Measurements from ENCODE around the gene PRKAB1. TPM values are rescaled to one million over a fixed set of nuclear protein-coding genes. Genes with fewer than 3 reads are reported as not detected.

The PRKAB1 gene
- total RNA-seq, 2 donors from 2014 or later: 28.8 to 32.0 TPM

- TF ChIP-seq, protein P1, sequence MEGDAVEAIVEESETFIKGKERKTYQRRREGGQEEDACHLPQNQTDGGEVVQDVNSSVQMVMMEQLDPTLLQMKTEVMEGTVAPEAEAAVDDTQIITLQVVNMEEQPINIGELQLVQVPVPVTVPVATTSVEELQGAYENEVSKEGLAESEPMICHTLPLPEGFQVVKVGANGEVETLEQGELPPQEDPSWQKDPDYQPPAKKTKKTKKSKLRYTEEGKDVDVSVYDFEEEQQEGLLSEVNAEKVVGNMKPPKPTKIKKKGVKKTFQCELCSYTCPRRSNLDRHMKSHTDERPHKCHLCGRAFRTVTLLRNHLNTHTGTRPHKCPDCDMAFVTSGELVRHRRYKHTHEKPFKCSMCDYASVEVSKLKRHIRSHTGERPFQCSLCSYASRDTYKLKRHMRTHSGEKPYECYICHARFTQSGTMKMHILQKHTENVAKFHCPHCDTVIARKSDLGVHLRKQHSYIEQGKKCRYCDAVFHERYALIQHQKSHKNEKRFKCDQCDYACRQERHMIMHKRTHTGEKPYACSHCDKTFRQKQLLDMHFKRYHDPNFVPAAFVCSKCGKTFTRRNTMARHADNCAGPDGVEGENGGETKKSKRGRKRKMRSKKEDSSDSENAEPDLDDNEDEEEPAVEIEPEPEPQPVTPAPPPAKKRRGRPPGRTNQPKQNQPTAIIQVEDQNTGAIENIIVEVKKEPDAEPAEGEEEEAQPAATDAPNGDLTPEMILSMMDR (conservative IDR thresholded peaks at IDR 0.05): no peak
- no peak overlapping the region for H3K4me3 Mint-ChIP-seq
- 99 to 100% methylated on average over 2 to 4 of the region's 4 CpGs for WGBS, 2 experiments (ENCODE audit: insufficient coverage in 1 of 2, insufficient read length in 1 of 2)
These were observed 57.6 kb downstream of the PRKAB1 start for GRCh38 chr12:119725523-119725922.

GRCh38 chr12:119727600-119728443 lies 59.9 kb downstream of the PRKAB1 start:
- DNase-seq: no peak
- Histone ChIP-seq H3K9ac (ENCODE audit: extremely low read depth, low read length, poor library complexity, severe bottlenecking) (no peak overlapping the region), H3K4me3 (ENCODE audit: low read length) (no peak overlapping the region), H3K36me3 (ENCODE audit: control insufficient read depth, insufficient read depth, low read length) (peaks cover 36% of the 10 kb centered on the region), H3K9me3 (ENCODE audit: control insufficient read depth, low read length) (no peaks in the 10 kb centered on the region), H3K27ac (ENCODE audit: low read depth, low read length) (no peak overlapping the region), H3K27me3 (ENCODE audit: control insufficient read depth, insufficient read depth, low read length, poor library complexity, severe bottlenecking) (no peaks in the 10 kb centered on the region), H3K4me1 (ENCODE audit: control insufficient read depth, insufficient read depth, low read length) (no peaks in the 10 kb centered on the region)
- WGBS, 2 experiments (ENCODE audit: insufficient coverage in 1 of 2, insufficient read length in 1 of 2): 95 to 100% methylated on average over 2 to 3 of the region's 3 CpGs
- H3K4me3 Mint-ChIP-seq: no peak overlapping the region
- H3K36me3 Mint-ChIP-seq (ENCODE audit: low read depth): peaks cover 11% of the 10 kb centered on the region
- H3K27ac Mint-ChIP-seq: no peak overlapping the region
- H3K9me3 Mint-ChIP-seq: no peaks in the 10 kb centered on the region
- no peaks in the 10 kb centered on the region for H3K4me1 Mint-ChIP-seq
- no peaks in the 10 kb centered on the region for H3K27me3 Mint-ChIP-seq (ENCODE audit: insufficient read depth)
- TF ChIP-seq, protein P1 (conservative IDR thresholded peaks at IDR 0.05): no peak

More at GRCh38 chr12:119725523-119725922, 57.6 kb downstream of the PRKAB1 start:
- no peaks in the 10 kb centered on the region for H3K4me1 Mint-ChIP-seq
- Histone ChIP-seq H3K4me3 (ENCODE audit: low read length) (no peak overlapping the region), H3K27ac (ENCODE audit: low read depth, low read length) (no peak overlapping the region), H3K9me3 (ENCODE audit: control insufficient read depth, low read length) (no peaks in the 10 kb centered on the region), H3K9ac (ENCODE audit: extremely low read depth, low read length, poor library complexity, severe bottlenecking) (no peak overlapping the region), H3K36me3 (ENCODE audit: control insufficient read depth, insufficient read depth, low read length) (peaks cover 38% of the 10 kb centered on the region), H3K27me3 (ENCODE audit: control insufficient read depth, insufficient read depth, low read length, poor library complexity, severe bottlenecking) (no peaks in the 10 kb centered on the region), H3K4me1 (ENCODE audit: control insufficient read depth, insufficient read depth, low read length) (no peaks in the 10 kb centered on the region)
- H3K9me3 Mint-ChIP-seq: no peaks in the 10 kb centered on the region
- DNase-seq: no peak
- no peak overlapping the region for H3K27ac Mint-ChIP-seq
- H3K27me3 Mint-ChIP-seq (ENCODE audit: insufficient read depth): no peaks in the 10 kb centered on the region
- peaks cover 14% of the 10 kb centered on the region for H3K36me3 Mint-ChIP-seq (ENCODE audit: low read depth)

DNA sequence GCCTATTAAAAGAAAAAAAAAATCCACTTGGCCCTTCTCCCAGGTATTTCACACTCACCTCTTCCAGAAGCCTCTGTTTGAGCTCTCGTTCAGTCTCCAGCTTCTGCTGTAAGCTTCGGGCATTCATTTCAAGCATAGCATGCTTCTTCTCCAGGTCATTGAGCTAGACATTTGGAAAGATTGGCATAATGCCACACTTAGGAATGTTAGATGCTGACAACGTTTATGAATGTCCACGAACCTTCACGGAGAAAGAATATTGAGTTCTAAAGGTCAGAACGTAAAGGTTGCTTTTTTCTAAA lies 60.5 kb downstream of the PRKAB1 start:
- Histone ChIP-seq H3K27me3 (ENCODE audit: control insufficient read depth, insufficient read depth, low read length, poor library complexity, severe bottlenecking) (no peaks in the 10 kb centered on the region), H3K4me1 (ENCODE audit: control insufficient read depth, insufficient read depth, low read length) (no peaks in the 10 kb centered on the region), H3K9ac (ENCODE audit: extremely low read depth, low read length, poor library complexity, severe bottlenecking) (no peak overlapping the region), H3K27ac (ENCODE audit: low read depth, low read length) (no peak overlapping the region), H3K9me3 (ENCODE audit: control insufficient read depth, low read length) (no peaks in the 10 kb centered on the region), H3K36me3 (ENCODE audit: control insufficient read depth, insufficient read depth, low read length) (peaks cover 38% of the 10 kb centered on the region), H3K4me3 (ENCODE audit: low read length) (no peak overlapping the region)
- no peak overlapping the region for H3K4me3 Mint-ChIP-seq
- no peak overlapping the region for H3K27ac Mint-ChIP-seq
- H3K4me1 Mint-ChIP-seq: no peaks in the 10 kb centered on the region
- 93 to 96% methylated on average over 6 of the region's 6 CpGs for WGBS, 2 experiments (ENCODE audit: insufficient coverage in 1 of 2, insufficient read length in 1 of 2)
- peaks cover 15% of the 10 kb centered on the region for H3K36me3 Mint-ChIP-seq (ENCODE audit: low read depth)
- no peaks in the 10 kb centered on the region for H3K9me3 Mint-ChIP-seq
- TF ChIP-seq, protein P1 (conservative IDR thresholded peaks at IDR 0.05): no peak
- no peaks in the 10 kb centered on the region for H3K27me3 Mint-ChIP-seq (ENCODE audit: insufficient read depth)
- DNase-seq: no peak
